NCI-H2227 treated with DMSO at 0.1 percent for 48 hours (cell line): Measurements from ENCODE around the gene IDH1.
"Not testable (repeated sequence)": the region's sequence is repeated elsewhere in the genome, so short reads cannot be mapped to it uniquely, and the experiment has no call there.

Source experiments
- DNase-seq: peaks from one replicate; lab custom pipeline; 2025; lab: John Stamatoyannopoulos, UW

IDH1 gene

GRCh38 chr2:208221873-208222272, 33.0 kb downstream of the IDH1 start:
- DNase-seq = not testable (repeated sequence)

- DNase-seq = no peak
These were observed 44.0 kb downstream of the IDH1 start for GRCh38 chr2:208210688-208211451.

- no peak for DNase-seq
These were observed 46.4 kb downstream of the IDH1 start for GRCh38 chr2:208208335-208209085.

- no peak for DNase-seq
These were observed 47.1 kb downstream of the IDH1 start for GRCh38 chr2:208207769-208208168.

- no peak for DNase-seq
These were observed 50.7 kb downstream of the IDH1 start for GRCh38 chr2:208204166-208204565.

- DNase-seq = no peak
These were observed 59.3 kb downstream of the IDH1 start for GRCh38 chr2:208195531-208195930.

GRCh38 chr2:208192611-208193236, 62.1 kb downstream of the IDH1 start:
- no peak for DNase-seq

GRCh38 chr2:208189810-208190503, 64.9 kb downstream of the IDH1 start, which contains the start of gene C2orf80:
Gene C2orf80 (minus strand): TSS chr2:208190030. CDS start chr2:208186986, 3,044 bp downstream.
- peak; percentile 85 for DNase-seq

- no peak for DNase-seq
These were observed 65.6 kb downstream of the IDH1 start for GRCh38 chr2:208189069-208189809.

GRCh38 chr2:208186893-208187292, 68.0 kb downstream of the IDH1 start:
- no peak for DNase-seq

- no peak for DNase-seq
These were observed 68.4 kb downstream of the IDH1 start for GRCh38 chr2:208186465-208186864.
